Effector CD4-positive, alpha-beta T cell (primary cell): ENCODE data around the gene FRK.
"Not testable (repeated sequence)": the region's sequence is repeated elsewhere in the genome, so short reads cannot be mapped to it uniquely, and the experiment has no call there.

ENCODE experiments used
- DNase-seq: peaks from one replicate; pipeline ENCODE4 v3.0.0-alpha.2; 2020

Gene FRK

GRCh38 chr6:116004841-116005815 is 55.6 kb downstream of the FRK start:
- DNase-seq: no peak

DNA sequence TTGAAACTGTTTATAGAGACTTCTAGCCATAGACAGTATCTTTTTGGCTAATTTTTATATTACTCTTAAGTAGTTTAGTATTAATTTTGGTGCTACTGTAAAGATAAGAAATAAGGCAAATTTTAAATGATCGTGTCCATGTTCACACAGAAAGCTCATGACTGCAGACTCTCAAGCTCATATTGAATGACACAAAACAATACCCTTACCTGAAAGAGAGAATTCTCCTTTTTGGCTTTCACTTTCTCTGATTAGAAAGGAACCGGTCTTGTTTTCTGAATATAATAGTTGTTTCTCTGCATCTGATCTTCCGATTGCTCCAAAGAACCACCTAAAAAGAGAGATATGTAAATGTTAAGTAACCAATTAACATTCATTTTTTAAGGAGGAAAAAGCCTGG is 57.0 kb downstream of the FRK start:
- no peak for DNase-seq

- DNase-seq: no peak
Observed at GRCh38 chr6:116002756-116003155, 57.9 kb downstream of the FRK start.

DNA sequence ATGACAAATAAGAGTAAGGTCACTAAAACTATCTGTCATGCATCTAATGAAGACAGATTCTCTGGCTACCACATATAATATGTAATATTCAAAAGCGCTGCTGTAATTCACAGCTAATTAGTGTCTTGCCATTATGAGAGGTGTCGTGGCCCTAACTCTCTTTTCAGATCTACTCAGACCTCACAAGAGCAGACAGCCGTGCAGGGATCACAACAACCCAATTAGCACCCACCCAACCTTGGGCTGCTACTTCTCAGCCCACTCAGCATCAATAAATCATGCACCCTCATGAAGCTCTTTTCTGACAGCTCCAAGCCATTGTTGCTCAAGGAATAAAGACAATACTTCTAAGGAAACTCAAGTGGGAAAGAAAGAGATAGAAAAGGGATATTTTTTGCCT is 61.5 kb downstream of the FRK start:
- DNase-seq: no peak

- no peak for DNase-seq
Observed at GRCh38 chr6:115997990-115998585, 62.6 kb downstream of the FRK start.

DNA sequence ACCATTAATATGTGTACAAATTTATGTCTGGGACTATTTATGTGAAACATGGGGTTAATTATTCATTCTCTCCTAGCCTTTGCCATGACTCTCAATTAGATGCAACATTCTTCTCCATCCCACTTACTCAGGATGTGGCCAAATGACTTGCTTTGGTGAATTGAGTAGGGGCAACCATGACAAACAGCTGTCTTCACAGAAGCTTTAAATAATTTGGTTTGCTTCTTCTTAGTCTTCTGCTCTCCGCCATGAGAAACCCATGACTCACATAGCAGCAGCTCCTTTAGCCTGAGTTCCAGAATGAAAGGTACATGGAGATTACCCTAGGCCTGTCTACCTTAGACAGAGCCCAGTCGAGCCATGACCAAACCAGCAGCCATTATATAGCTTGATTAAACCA is 74.7 kb downstream of the FRK start:
- no peak for DNase-seq

- DNase-seq: no peak
Observed at GRCh38 chr6:115984809-115985208, 75.9 kb downstream of the FRK start.

GRCh38 chr6:115983998-115984397 is 76.7 kb downstream of the FRK start:
- DNase-seq: no peak

DNA sequence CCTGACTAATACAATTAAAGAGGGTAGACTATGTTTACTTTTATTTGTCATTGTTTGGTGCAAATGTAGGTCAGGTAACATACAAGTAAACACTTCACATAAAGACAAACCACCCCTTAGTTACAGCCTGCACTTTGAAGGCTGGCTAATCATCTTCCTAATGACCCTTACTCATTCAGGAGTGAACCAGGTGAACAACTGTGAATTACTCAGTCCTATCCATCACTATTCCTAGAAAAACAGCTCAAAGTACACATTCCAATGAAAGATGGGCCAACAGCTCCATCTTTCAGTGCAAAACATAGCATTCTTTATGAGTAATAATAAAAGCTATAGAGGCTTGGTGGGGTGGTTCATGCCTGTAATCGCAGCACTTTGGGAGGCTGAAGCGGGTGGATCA is 78.2 kb downstream of the FRK start:
- DNase-seq: no peak

DNA sequence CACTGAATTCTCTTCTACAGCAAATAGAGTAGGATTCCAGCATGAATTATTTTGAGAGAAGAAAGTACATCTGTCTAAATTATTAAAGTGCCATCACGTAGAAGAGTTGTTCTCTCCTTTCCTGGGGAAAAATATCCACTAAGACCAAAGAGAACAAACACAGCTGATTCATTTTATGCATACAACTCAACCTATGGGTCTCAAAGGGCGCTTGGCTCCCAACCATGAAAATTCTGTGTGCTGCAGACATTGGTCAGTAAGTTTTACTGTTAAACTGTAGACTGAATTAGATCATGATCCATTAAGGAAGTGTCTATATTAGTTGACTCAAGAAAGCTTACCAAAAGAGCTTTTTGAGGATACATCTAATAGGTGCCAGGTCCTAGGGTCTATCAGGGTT is 83.5 kb downstream of the FRK start:
- DNase-seq: no peak

GRCh38 chr6:115976321-115976870 is 84.3 kb downstream of the FRK start:
- no peak for DNase-seq

GRCh38 chr6:115972679-115973078 is 88.0 kb downstream of the FRK start:
- DNase-seq: no peak

GRCh38 chr6:115971785-115972184 is 88.9 kb downstream of the FRK start:
- no peak for DNase-seq

GRCh38 chr6:115969930-115970273 is 90.8 kb downstream of the FRK start:
- no peak for DNase-seq

DNA sequence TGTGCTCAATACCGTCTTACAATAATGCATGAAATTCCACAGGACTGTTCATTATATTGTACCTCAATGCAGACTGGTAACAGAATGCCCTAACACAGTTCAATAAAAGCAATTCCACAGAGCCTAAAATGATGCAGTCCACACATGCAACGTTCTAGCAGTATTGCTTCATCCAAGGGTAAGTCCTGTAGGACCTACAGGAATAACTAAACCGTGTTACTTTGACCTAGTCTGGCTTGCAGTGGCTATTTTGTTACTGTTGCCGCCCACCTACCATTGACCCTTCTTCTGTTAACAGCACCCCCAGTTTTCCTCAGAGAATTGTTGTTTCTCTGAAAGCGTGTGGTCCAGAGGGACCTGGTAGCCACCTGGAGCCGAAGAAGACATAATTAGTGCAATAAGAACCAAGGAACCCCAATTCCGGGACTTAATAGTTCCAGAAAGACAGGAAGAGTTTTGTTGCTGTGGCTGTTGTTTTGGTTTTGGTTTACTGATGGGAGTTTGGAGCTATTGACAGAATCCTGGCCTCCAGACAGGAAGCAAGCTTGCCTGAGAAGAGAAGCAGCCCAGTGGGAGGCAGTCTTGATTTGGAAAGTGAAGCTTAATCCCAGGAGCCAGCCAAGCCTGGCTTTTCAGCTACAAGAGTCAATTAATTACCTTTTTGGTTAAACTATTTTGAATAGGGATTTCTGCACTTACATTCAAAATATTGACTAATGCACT is 91.3 kb downstream of the FRK start:
- DNase-seq: no peak

DNA sequence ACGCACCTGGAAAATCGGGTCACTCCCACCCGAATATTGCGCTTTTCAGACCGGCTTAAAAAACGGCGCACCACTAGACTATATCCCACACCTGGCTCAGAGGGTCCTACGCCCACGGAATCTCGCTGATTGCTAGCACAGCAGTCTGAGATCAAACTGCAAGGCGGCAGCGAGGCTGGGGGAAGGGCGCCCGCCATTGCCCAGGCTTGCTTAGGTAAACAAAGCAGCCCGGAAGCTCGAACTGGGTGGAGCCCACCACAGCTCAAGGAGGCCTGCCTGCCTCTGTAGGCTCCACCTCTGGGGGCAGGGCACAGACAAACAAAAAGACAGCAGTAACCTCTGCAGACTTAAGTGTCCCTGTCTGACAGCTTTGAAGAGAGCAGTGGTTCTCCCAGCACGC is 100.4 kb downstream of the FRK start:
- DNase-seq: not testable (repeated sequence)

- DNase-seq: no peak
Observed at GRCh38 chr6:115958958-115959357, 101.7 kb downstream of the FRK start.

GRCh38 chr6:115954740-115955139 is 106.0 kb downstream of the FRK start:
- no peak for DNase-seq

- DNase-seq: no peak
Observed at GRCh38 chr6:115948751-115949150, 111.9 kb downstream of the FRK start.

DNA sequence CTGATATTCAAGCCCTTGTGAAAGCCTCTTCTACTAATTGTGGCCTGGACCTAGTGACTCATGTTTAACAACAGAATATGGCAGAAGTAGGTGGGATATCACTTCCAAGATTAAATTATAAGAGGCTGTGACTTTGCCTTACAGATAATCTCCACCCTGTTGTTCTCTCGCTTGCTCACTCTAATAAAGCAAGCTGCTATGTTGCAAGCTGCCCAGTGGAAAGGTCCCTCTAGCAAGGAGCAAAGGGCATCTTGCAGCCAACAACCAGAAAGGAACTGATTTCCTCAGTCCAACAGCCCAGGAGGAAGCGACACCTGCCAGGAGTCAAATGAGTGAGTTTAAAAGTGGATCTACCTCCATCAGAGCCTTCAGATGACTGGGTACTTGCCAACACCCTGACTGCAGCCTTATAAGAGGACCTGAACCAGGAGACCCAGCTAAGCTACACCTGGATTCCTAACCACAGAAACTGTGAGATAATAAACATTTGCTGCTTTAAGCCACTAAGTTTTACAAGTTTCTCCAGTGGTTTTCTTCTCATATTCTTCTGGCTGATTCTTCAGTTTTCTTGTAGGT is 112.6 kb downstream of the FRK start:
- DNase-seq: no peak

- DNase-seq: no peak
Observed at GRCh38 chr6:115945812-115946211, 114.9 kb downstream of the FRK start.

GRCh38 chr6:115945306-115945705 is 115.4 kb downstream of the FRK start:
- no peak for DNase-seq

- DNase-seq: not testable (repeated sequence)
Observed at GRCh38 chr6:115944829-115945228, 115.9 kb downstream of the FRK start.
